NCI-H1436 treated with DMSO at 0.1 percent for 48 hours (cell line): Measurements from ENCODE around the gene ARL4A.
"Not testable (repeated sequence)": the region's sequence is repeated elsewhere in the genome, so short reads cannot be mapped to it uniquely, and the experiment has no call there.

Experiments
- DNase-seq: peaks from one replicate; lab custom pipeline; 2025; lab: John Stamatoyannopoulos, UW

The ARL4A gene, protein sequence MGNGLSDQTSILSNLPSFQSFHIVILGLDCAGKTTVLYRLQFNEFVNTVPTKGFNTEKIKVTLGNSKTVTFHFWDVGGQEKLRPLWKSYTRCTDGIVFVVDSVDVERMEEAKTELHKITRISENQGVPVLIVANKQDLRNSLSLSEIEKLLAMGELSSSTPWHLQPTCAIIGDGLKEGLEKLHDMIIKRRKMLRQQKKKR

DNA sequence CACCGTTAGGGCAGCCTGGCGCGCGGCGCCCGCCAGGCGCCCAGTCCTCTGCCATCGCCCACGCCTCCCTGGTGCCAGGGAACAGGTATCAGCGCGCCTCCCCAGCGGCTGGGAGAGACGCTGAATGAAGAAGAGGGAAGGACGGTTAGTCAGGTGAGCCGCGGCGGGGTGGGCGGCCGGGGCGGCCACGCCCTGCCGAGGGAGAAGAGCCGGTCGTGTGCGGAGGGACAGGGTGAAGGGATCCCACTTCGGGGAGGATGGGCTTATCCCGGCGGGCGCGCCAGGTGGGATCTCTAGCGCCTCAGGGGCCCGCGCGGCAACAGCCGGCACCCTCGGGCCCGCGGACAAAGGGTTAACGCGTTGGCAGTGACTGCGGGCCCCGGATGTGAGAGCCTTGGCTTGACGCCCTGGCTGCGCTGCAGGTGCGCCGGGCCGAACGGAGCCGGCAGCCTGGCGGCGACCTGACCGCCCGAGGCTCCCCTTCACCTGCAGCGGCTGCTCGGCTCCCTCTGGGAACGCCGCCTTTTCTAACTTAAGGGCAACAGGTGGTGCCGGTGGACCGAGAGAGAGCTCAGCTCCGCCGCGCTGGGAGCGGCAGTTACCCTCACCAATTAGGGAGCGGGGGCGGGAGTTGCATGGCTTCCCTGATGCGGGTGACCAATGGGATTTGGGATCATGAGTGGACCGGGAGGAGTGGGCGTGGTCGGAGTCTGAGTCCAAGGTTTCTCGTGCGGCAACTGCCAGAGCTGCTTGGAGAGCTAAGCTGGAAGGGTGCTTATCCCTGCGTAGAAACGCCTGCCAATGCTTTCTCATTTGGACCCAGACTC lies at the start of gene ARL4A:
Gene ARL4A, plus strand, starts transcription at position 743 of the 827 bp plus-strand sequence. CDS start 622 bp downstream, outside the sequence.
- DNase-seq: peak; percentile 93

DNA sequence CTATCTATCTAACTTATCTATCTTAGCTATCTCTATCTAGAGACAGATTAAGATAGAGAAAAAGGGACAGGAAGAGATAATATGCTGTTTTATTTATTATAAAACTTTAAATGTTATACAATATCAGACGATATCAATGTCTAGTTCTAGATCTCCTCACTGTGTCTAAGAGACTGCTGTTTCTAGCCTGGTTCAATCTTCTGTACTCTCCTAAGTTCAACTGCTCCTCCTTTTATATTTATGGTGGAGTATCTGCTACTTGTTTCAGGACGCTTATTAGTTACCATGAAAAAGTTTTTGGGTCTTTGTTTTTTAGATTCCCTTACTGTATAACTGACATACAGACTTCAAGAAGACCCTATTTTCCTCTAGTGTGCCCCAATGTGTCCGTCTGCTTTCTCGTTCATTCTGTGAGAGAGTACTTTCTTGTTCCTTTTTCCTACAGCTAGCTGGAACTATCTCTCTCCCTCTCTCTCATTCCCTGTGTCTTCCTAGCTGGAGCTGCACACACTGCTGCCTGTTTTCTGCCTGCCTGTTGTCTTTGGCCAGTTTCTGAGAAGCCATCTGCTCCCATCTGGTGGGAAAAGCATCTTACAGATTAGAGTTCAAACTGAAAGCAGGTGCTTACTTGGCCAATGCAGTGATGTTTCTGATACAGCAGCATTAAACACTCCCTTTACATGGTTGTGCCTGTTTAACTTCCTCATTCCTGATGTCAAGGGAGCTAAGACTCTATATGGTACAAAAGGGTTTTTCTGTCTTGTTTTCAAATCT lies 49.4 kb upstream of the ARL4A start:
- no peak for DNase-seq

DNA sequence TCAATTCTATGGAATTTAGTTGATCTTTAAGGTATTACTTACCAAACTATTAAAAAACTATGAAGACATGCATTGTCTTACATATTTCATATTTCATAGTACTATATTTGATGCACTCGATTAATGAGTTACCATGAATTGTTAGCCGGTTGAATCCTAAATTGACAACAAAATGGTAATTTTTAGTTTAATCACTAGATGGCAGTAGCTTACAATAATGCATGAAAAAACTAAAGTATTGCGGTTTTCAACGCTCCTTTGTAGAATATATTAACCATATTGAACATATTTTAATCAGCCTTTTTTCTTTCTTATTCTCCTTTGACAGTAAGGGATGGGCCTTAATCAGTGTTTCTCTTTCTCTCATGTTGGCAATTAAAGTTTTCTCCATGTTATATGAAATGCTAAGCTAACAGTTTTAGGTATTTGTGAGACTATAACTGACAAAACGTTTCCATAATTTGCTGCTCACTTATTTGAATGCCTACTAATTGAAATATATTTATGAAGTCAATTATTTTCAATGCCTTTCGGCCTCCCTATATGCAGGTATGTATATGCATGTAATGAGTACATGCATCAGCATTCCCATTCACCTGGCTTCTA lies 48.5 kb upstream of the ARL4A start:
- DNase-seq: no peak

DNA sequence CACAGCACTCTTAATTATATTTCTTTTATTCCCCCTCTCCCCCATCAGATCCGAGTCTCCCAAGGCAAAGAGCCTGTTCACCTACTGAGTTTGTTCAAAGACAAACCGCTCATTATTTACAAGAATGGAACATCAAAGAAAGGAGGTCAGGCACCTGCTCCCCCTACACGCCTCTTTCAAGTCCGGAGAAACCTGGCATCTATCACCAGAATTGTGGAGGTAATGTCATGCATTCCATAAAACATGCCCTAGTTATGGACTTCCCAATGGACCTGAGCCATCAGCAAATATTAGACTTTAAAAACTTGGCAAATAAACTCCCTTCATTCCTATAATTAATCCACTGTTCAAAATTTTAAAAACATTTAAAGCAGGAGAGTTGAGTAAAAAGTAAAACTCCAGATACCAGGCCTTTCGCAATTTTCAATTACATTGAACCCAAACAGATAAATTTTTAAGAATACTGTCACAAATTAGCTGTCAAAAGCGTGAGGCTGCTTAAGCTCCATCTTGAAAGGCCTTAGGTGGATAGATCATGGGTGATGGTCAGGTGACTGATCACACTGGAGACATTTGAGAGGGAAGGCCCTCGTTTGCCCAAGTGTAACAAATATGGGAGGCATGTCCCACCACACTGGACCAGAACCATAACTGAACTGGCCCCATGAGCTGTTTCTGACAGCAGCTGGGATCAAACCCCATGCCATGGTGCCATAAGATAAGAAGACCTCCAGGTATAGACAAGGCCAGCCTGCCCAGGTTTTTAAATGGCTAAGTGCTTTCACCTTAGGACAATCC lies 46.9 kb upstream of the ARL4A start:
- DNase-seq: no peak

DNA sequence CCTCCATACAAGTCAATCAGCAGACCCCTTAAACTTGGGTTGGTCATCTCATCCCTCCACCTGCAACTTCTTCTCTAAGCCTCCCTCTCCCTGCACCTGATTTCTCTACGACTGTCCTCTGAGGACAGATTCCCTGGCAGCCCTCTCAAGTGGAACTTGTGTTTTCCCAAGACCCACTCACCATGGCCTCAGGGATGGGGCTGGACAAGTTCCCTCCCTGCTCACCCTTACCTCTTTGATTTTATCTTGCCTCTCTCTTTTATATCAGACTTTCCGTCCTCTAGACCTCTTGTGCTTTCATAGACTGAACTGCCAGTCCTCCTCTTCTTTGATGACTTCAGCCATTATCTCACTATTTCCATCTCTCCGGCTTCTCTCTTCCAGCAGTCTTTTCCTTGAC lies 46.2 kb upstream of the ARL4A start:
- DNase-seq: no peak

DNA sequence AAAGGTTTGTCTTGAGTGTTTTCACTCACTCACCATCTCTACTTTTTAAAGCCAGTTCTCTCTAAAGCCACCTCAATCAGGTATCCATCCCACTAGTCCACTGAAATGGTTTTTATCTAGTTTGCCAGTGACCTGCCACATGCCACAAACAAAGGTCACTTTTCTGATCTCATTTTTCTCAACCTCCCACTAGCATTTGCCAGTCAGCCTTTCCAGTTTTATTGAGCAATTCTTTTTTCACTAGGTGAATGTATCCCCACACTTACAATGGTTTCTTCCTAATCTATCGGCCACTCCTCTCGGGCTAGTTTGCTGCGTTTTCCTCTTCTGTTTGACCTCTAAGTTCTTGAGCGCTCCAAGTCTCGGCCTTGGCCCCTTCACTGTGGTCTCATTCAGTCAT lies 44.9 kb upstream of the ARL4A start:
- no peak for DNase-seq

DNA sequence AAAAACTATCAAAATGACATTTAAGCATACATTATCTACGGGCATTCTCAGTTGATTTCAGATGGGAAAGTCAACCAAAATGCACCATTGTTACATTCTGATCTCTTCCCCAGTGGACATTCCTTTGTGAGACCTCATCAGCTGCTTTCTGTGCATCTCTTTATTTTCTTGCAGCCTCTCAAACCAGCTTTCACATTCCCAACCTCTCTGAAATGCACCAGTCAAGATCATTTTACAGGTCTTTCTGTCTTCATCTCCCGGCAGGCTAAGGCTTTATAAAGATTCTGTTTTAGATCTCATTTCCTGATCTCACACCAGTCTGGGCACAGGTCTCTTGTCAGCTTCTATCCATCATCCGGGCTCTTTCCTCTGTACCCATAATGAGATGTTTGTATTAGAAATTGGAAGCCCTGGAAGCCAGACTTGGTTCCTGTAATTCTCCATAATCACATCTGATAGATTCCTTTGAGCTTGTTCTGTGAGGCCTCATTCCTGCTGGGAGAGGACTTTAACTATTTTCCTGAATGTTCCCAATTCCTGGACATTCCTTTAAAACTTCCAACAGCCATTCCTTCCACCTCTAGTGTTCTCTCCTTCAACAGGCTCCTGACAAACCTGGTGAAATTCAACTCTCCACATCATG lies 44.3 kb upstream of the ARL4A start:
- no peak for DNase-seq

DNA sequence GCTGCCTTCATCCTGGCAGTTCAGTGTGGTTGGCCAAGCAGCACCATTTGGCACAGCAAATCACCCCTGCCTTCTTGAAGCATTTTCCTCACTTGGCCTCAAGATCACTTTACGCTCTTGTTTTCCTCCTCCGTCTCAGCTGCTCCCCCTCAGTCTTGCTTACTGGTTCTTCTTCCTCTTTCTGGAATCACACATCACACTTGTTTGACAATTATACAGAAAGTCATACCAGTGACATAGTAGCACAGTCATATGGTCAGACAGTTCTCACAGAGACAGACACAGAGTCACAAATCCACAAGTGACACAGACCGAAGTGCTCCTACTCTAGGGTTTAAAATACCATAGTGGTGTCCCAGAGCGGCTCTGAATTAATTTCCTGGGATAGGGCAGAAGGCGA lies 43.8 kb upstream of the ARL4A start:
- no peak for DNase-seq

DNA sequence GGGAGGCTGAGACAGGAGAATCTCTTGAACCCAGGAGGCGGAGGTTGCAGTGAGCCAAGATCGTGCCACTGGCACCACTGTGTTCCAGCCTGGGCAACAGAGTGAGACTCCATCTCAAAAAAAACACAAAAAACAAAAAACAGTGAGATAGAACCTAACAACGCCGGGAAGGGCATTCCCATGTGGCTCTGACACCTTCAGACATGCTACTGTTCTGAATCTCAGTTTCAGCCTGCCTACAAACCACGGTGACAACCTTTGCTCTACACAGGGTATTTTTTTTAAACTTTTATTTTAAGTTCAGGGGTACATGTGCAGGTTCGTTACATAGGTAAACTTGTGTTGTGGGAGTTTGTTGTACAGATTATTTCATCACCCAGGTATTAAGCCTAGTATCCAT lies 42.2 kb upstream of the ARL4A start:
- not testable (repeated sequence) for DNase-seq

DNA sequence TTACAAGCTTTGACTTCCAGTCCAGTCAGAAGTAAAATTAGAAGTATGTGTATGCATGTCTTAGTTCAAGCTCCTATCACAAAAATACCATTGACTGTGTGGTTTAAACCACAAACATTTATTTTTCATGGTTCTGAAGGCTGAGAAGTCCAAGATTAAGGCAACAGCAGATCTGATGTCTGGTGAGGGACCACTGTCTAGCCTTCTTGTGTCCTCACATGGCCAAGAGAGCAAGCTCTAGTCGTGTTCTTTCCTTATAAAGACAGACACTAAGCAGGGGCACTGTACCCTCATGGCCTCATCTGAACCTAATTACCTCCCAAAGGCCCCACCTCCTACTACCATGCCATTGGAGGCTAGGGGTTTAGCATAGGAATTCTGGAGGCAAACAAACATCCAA lies 41.3 kb upstream of the ARL4A start:
- DNase-seq: no peak

DNA sequence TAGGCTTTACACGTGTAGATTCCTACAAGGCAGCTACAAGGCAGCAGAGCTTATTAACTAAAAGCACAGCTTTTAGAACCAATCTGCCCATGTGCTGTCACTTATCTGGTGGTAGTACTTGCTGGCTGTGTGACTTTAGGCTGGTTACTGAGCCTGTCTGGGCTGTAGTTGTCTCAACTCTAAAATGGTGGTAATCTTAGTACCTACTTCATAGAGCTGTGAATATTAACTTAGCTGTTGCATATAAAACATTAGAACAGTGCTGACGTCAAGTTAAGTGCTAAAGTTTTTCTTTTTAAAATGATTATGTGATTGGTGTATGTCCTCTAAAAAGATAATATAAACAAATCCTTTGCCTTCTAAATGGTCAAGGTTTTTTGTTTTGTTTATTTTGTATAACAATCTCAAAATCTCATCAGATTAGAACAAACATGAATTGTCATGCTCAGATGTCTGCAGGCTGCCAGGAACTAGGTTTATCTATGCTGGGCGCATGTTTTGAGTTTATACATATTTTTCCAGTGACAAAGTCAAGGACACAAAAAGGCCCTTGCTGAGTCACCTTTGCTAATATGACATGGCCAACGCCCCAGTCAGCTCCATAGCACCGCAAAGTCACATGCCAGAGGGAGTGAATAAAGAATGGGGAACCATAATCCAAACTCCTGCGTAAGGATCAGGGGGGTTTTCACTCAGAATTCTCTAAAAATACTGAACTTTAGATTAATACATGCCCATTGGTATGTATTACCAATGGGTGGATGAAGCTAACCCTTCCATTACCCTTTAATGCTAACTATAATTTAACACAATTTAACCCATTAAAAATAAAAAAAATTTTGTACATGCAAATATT lies 39.8 kb upstream of the ARL4A start:
- no peak for DNase-seq

DNA sequence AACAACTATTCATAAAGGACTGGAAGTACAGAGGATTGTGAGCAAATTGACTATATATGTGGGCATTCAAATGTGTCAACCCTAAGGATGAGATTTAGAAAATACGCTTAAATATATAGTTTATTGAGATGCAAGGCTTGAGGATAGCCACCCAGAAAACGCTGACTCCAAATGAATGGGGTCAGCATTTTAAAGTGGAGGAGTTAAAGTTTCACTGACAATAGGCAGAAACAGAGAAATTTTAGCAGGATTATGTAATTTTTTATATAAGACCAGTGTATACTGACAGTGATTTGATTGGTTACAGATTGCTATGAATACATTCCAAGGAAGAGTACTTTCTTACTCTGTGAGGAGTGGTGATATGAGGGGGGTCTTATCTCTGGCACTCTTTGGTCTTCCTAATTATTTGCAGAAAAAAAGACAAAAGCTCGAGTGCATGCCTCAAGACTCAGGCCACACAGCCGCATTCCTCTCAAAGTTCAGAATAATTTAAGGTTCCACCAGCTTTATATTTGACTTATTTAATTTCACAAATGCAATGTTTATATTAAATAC lies 38.6 kb upstream of the ARL4A start:
- DNase-seq: no peak

DNA sequence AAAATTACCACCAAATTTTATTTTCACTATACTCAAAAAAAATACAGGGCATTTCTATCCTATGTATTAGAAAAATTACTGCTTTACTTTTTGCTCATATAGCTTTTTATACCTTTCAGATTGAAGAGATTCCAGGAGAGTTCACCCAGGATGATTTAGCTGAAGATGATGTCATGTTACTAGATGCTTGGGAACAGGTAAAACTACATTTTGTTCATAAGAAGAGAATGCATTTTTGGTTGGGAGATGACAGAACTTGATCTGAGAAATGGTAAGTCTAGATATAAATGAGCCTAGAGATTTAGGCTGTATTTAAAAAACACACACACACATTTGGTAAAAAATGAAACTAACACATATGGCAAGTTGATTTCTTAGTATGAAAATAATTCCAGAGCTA lies 38.1 kb upstream of the ARL4A start:
- DNase-seq: no peak

DNA sequence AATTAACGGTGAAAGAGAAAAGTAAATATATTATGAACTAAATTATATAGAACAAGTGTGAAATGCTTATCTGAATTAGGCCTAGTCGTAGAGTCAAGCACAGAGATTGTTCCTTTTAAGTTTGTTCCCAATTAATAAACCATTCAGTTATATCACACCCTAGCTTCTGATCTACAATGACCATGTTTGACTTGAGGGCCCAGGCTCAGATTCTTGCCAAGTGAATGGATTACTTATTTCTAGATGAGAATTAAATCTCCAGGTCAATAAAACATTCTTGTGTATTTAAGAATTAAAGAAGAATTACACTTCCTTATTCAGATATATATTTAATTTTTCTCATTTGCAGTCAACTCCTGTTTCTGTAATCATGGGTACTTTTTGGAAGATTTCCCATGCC lies 37.4 kb upstream of the ARL4A start:
- DNase-seq: no peak

DNA sequence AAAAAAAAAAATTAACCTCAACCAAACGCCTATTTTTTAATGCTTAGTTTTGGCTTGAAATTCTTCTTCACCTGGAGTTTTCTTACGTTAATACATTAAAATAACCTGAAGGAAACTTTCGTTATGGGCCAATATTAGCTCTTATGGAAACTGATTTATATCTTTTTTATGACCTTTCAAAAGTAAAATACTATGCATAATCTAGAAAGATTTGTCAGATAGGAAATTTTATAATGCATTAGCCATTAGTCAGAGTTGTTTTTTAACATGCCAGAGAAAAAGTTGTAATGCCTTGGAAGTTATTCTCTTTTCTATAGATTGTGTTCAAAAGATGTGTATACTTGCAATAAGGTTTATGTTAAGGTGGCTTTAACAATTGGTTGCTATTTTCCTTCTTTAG lies 34.3 kb upstream of the ARL4A start:
- DNase-seq: no peak

DNA sequence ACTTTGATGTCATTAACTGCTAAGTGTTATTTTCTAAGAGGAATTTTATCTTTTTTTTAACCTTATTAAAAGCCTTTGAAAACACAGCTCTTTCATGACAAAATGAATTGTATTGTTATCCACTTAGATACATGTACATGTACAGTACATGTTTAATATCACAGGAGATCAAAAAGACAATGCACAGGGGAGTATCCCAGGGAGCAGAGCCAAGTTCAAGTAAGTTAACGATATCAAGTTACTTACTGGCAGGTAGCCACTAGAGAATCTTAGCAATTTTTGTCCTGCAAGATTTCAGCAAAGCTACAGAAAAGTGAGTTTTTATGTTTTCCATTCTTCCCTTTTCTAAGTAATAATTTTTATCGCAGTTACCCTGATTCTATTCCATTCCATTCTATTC lies 33.9 kb upstream of the ARL4A start:
- DNase-seq: no peak

DNA sequence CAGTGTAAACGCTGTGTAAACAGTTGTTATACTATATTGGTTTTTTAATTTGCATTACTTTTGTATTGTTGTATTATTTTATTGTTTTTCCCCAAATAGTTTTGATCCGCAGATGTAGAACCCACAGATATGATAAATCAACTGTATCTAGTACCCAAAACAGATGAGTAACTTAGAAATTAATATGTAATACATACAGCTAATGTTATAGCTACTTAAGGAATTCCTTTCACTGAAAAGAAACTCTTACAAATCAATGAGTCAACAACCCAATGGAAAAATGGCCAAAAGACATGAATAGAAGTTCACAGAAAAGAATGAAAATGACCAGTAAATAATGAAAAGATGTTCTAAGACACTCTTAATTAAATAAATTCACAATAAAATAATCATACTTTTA lies 32.3 kb upstream of the ARL4A start:
- no peak for DNase-seq

DNA sequence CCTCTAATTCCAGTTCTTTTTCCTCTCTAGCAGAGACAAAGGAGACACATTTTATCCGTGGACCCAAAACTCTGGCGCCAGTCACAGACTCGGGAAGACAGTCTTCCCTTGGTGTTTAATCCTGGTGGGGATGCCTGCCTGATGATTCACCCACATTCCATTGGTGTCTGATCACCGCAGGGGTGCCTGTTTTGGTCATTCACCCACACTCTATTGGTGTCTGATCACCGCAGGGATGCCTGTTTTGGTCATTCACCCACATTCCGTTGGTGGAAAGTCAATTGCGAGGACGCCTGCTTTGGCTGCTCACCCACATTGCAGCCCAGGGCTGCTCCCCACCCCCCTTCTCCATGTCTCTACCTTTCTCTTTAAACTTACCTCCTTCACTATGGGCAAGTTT lies 27.0 kb upstream of the ARL4A start:
- not testable (repeated sequence) for DNase-seq

DNA sequence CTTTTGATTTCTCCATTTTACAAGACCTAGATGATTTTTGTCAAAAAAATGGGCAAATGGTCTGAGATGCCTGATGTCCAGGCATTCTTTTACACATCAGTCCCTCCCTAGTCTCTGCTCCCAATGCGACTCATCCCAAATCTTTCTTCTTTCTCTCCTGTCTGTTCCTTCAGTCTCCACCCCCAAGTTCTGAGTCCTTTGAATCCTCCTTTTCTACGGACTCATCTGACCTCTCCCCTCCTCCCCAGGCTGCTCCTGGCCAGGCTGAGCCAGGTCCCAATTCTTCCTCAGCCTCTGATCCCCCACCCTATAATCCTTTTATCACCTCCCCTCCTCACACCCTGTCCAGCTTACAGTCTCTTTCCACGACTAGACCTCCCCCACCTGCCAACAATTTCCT lies 26.4 kb upstream of the ARL4A start:
- not testable (repeated sequence) for DNase-seq

DNA sequence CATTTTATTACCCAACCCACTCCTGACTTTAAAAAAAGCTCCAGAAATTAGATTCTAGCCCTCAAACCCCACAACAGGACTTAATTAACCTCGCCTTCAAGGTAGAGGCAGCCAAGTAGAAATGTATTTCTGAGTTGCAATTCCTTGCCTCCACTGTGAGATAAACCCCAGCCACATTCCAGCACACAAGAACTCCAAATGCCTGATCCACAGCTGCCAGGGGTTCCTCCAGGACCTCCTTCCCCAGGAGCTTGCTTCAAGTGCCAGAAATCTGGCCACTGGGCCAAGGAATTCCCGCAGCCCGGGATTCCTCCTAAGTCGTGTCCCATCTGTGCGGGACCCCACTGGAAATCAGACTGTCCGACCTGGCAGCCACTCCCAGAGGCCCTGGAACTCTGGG lies 25.9 kb upstream of the ARL4A start:
- DNase-seq: no peak
